Calu3 (cell line): ENCODE results near the gene ABCG5. TPM values are rescaled to one million over a fixed set of nuclear protein-coding genes. Genes with fewer than 3 reads are reported as not detected.

Source experiments
- BruUV-seq: library from RNA; stranded (reverse); fragments of 400-500 nt; replicated peaks from 2 replicates; lab custom pipeline; 2021; lab: Mats Ljungman, UMichigan
- CTCF ChIA-PET: fragments of 300-600 bp; sonication (Branson Sonifier 250); formaldehyde crosslinking; loops from one replicate; lab custom pipeline; 2022; ENCODE audit warnings: antibody characterized with exemption; lab: Charles Lee
- DNase-seq: peaks from one replicate; pipeline ENCODE4 v3.0.0; 2022
- H3K27ac Mint-ChIP-seq: one replicate; pipeline ENCODE4 v1.8.0; 2022; ENCODE audit warnings: mixed read lengths; ENCODE audit not compliant: unreplicated experiment
- H3K27me3 Mint-ChIP-seq: one replicate; pipeline ENCODE4 v1.8.0; 2022; ENCODE audit warnings: mixed read lengths; ENCODE audit not compliant: unreplicated experiment
- H3K36me3 Mint-ChIP-seq: one replicate; pipeline ENCODE4 v1.8.0; 2022; ENCODE audit warnings: mild to moderate bottlenecking, moderate library complexity, mixed read lengths; ENCODE audit not compliant: insufficient read depth, unreplicated experiment
- H3K4me1 Mint-ChIP-seq: one replicate; pipeline ENCODE4 v1.8.0; 2022; ENCODE audit warnings: mild to moderate bottlenecking, low read depth, mixed read lengths; ENCODE audit not compliant: unreplicated experiment
- H3K4me3 Mint-ChIP-seq: one replicate; pipeline ENCODE4 v1.8.0; 2022; ENCODE audit warnings: mild to moderate bottlenecking, low read depth, moderate library complexity, mixed read lengths; ENCODE audit not compliant: unreplicated experiment
- H3K9me3 Mint-ChIP-seq: one replicate; pipeline ENCODE4 v1.8.0; 2022; ENCODE audit warnings: low read depth, mixed read lengths; ENCODE audit not compliant: unreplicated experiment
- CTCF ChIP-seq: fragments of 200-600 bp; IDR thresholded peaks from one replicate; pipeline ENCODE4 v1.8.0; 2022; ENCODE audit warnings: antibody characterized with exemption; ENCODE audit not compliant: unreplicated experiment
- intact Hi-C: fragments of 100-400 bp; cut with micrococcal nuclease; formaldehyde crosslinking; loops from one replicate; pipeline ENCODE4 v1.10.0; 2022; ENCODE audit not compliant: unreplicated experiment
- total RNA-seq: library from RNA; stranded (reverse); gene quantifications from 2 replicates; pipeline ENCODE4 v1.2.3, GENCODE V29; 2022

ABCG5 gene
- total RNA-seq, 1 experiment from 2014 or later: 0.66 TPM

DNA sequence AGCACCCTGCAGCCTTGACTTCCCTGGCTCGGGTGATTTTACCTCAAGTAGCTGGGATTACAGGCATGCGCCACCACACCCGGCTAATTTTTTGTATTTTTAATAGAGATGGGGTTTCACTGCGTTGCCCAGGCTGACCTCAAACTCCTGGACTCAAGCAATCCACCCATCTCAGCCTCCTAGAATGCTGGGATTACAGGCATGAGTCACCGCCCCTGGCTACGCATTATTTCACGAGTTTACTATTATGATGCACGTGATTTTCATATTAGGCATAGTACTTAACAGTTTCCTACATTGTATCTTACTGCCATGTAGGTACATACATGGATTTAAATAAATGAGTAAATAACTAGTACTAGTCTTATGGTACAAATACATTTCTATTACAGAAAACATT lies 60.4 kb downstream of the ABCG5 start:
- Mint-ChIP-seq H3K27me3 (no peaks in the 10 kb centered on the region), H3K36me3 (peaks cover 12% of the 10 kb centered on the region), H3K9me3 (no peaks in the 10 kb centered on the region), H3K4me3 (no peak overlapping the region), H3K4me1 (no peaks in the 10 kb centered on the region), H3K27ac (no peak overlapping the region)
- CTCF ChIA-PET: no interaction called here
- intact Hi-C loops: no loop called here
- no peak for TF ChIP-seq CTCF
- no peak for DNase-seq
- no TSS peak for BruUV-seq

DNA sequence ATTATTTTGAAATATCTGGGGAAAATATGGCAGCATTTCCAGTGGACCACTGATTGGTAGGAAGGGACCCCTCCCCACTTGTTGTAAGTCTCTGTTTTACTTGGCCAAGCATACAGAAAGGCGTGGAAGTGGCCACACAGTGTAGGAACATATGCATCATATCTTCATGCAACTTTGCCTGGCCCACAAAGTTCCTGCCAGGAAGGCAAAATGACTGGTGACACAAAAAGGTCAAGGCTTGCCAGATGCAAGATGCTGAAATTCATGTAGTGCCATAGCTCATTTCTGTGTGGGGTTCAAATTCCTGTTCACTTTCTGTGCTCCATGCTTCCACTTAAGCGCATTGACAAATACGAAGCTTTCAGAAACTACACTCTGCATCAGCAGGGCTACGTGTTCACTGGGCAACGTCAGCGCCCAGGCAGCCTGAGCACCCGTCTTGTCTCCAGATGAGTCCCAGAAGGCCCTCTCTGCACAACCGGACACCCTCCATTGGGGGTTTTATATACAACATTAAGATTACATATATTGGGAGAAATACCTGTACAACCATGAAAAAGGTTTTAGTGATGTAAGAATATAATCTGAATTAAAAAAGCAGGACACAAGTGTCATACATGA lies 61.2 kb downstream of the ABCG5 start:
- Mint-ChIP-seq H3K27me3 (no peaks in the 10 kb centered on the region), H3K4me3 (no peak overlapping the region), H3K27ac (no peak overlapping the region), H3K4me1 (no peaks in the 10 kb centered on the region), H3K36me3 (peaks cover 12% of the 10 kb centered on the region), H3K9me3 (no peaks in the 10 kb centered on the region)
- DNase-seq: no peak
- CTCF ChIA-PET: no interaction called here
- intact Hi-C loops: no loop called here
- BruUV-seq: no TSS peak
- TF ChIP-seq CTCF: no peak

GRCh38 chr2:43776324-43776723 lies 62.3 kb downstream of the ABCG5 start:
- Mint-ChIP-seq H3K4me1 (no peaks in the 10 kb centered on the region), H3K27ac (no peak overlapping the region), H3K4me3 (no peak overlapping the region), H3K9me3 (no peaks in the 10 kb centered on the region), H3K36me3 (peaks cover 12% of the 10 kb centered on the region), H3K27me3 (no peaks in the 10 kb centered on the region)
- no peak for DNase-seq
- TF ChIP-seq CTCF: no peak
- CTCF ChIA-PET: interaction anchor here (0.8 kb wide), 1 partner anchor 22 kb away, joined by 3 read pairs; no protein-coding TSS in a partner anchor
- intact Hi-C loops: no loop called here
- no TSS peak for BruUV-seq

- H3K27me3 Mint-ChIP-seq: no peaks in the 10 kb centered on the region
- H3K27ac Mint-ChIP-seq: peak overlapping the region; percentile 98
- BruUV-seq: TSS peak; percentile 65
- peak overlapping the region; percentile 98 for H3K4me3 Mint-ChIP-seq
- peaks cover 12% of the 10 kb centered on the region for H3K36me3 Mint-ChIP-seq
- no peak for TF ChIP-seq CTCF
- H3K4me1 Mint-ChIP-seq: no peaks in the 10 kb centered on the region
- DNase-seq: no peak
- CTCF ChIA-PET: interaction anchor here (1.4 kb wide), 1 partner anchor 179 kb away, joined by 3 read pairs; the partner anchor contains the start of gene THADA
- H3K9me3 Mint-ChIP-seq: no peaks in the 10 kb centered on the region
- intact Hi-C loops: no loop called here
Measured at GRCh38 chr2:43774617-43775016, 64.0 kb downstream of the ABCG5 start.
